HEK293T (cell line): ENCODE measurements around the gene RNF123.

Source experiments
- ARNT ChIP-seq: fragments of 450-650 bp; IDR thresholded peaks from 2 replicates; pipeline ENCODE4 v1.6.1; 2017; ENCODE audit warnings: mild to moderate bottlenecking
- BHLHE40 ChIP-seq: fragments of 450-650 bp; IDR thresholded peaks from 2 replicates; pipeline ENCODE4 v1.6.1; 2016; ENCODE audit warnings: mild to moderate bottlenecking, moderate library complexity, borderline replicate concordance
- CTBP1 ChIP-seq: fragments of 450-650 bp; IDR thresholded peaks from 2 replicates; pipeline ENCODE4 v1.6.1; 2016; ENCODE audit warnings: borderline replicate concordance
- ELF4 ChIP-seq: fragments of 450-650 bp; IDR thresholded peaks from 2 replicates; pipeline ENCODE4 v1.6.1; 2017; ENCODE audit warnings: antibody characterized with exemption
- FOXA1 ChIP-seq: fragments of 450-650 bp; IDR thresholded peaks from 2 replicates; pipeline ENCODE4 v1.6.1; 2016; ENCODE audit warnings: mild to moderate bottlenecking
- FOXM1 ChIP-seq: fragments of 450-650 bp; IDR thresholded peaks from 2 replicates; pipeline ENCODE4 v1.6.1; 2017; ENCODE audit warnings: mild to moderate bottlenecking, borderline replicate concordance
- NFRKB ChIP-seq: fragments of 450-650 bp; IDR thresholded peaks from 2 replicates; pipeline ENCODE4 v1.6.1; 2016; ENCODE audit warnings: mild to moderate bottlenecking, moderate library complexity
- PKNOX1 ChIP-seq: fragments of 450-650 bp; IDR thresholded peaks from 2 replicates; pipeline ENCODE4 v1.6.1; 2016
- SP1 ChIP-seq: fragments of 450-650 bp; IDR thresholded peaks from 2 replicates; pipeline ENCODE4 v1.6.1; 2017
- SUZ12 ChIP-seq: fragments of 450-650 bp; IDR thresholded peaks from 2 replicates; pipeline ENCODE4 v1.6.1; 2016; ENCODE audit warnings: mild to moderate bottlenecking
- TARDBP ChIP-seq: fragments of 450-650 bp; IDR thresholded peaks from 2 replicates; pipeline ENCODE4 v1.6.1; 2016
- ZNF384 ChIP-seq: fragments of 450-650 bp; IDR thresholded peaks from 2 replicates; pipeline ENCODE4 v1.6.1; 2016

- TF ChIP-seq CTBP1 (no peak), FOXM1 (no peak), BHLHE40 (no peak), PKNOX1 (no peak), SUZ12 (no peak), SP1 (no peak), ARNT (no peak), TARDBP (no peak), NFRKB (no peak), ELF4 (no peak), FOXA1 (no peak), ZNF384 (no peak)
Observed at GRCh38 chr3:49721896-49722781, 32.8 kb downstream of the RNF123 start.
